ENCODE measurements around the gene KCNMA1.

KCNMA1 gene

GRCh38 chr10:77159538-77160110 lies 478.0 kb downstream of the KCNMA1 start:
- no peak for DNase-seq (ENCODE audit: low read depth, low spot score)

- DNase-seq (ENCODE audit: low read depth, low spot score) = no peak
These were observed 478.9 kb downstream of the KCNMA1 start for GRCh38 chr10:77158666-77159065.

- DNase-seq (ENCODE audit: low read depth, low spot score) = no peak
These were observed 480.2 kb downstream of the KCNMA1 start for GRCh38 chr10:77157248-77158019.

GRCh38 chr10:77156406-77156879 lies 481.2 kb downstream of the KCNMA1 start:
- no peak for DNase-seq (ENCODE audit: low read depth, low spot score)

- no peak for DNase-seq (ENCODE audit: low read depth, low spot score)
These were observed 485.4 kb downstream of the KCNMA1 start for GRCh38 chr10:77152256-77152655.

- no peak for DNase-seq (ENCODE audit: low read depth, low spot score)
These were observed 486.2 kb downstream of the KCNMA1 start for GRCh38 chr10:77151408-77151807.

- no peak for DNase-seq (ENCODE audit: low read depth, low spot score)
These were observed 487.9 kb downstream of the KCNMA1 start for GRCh38 chr10:77149706-77150105.

- DNase-seq (ENCODE audit: low read depth, low spot score) = no peak
These were observed 488.6 kb downstream of the KCNMA1 start for GRCh38 chr10:77149001-77149400.

GRCh38 chr10:77147871-77148270 lies 489.7 kb downstream of the KCNMA1 start:
- DNase-seq (ENCODE audit: low read depth, low spot score) = no peak

- DNase-seq (ENCODE audit: low read depth, low spot score) = no peak
These were observed 490.8 kb downstream of the KCNMA1 start for GRCh38 chr10:77146712-77147336.

GRCh38 chr10:77144656-77145055 lies 493.0 kb downstream of the KCNMA1 start:
- no peak for DNase-seq (ENCODE audit: low read depth, low spot score)

GRCh38 chr10:77139252-77140160 lies 498.1 kb downstream of the KCNMA1 start:
- no peak for DNase-seq (ENCODE audit: low read depth, low spot score)

- no peak for DNase-seq (ENCODE audit: low read depth, low spot score)
These were observed 499.1 kb downstream of the KCNMA1 start for GRCh38 chr10:77138541-77138940.

- no peak for DNase-seq (ENCODE audit: low read depth, low spot score)
These were observed 502.1 kb downstream of the KCNMA1 start for GRCh38 chr10:77135555-77135954.

- no peak for DNase-seq (ENCODE audit: low read depth, low spot score)
These were observed 506.4 kb downstream of the KCNMA1 start for GRCh38 chr10:77131214-77131613.

GRCh38 chr10:77127243-77127642 lies 510.4 kb downstream of the KCNMA1 start:
- no peak for DNase-seq (ENCODE audit: low read depth, low spot score)

- peak; percentile 24 for DNase-seq (ENCODE audit: low read depth, low spot score)
These were observed 512.4 kb downstream of the KCNMA1 start for GRCh38 chr10:77125231-77125630.

GRCh38 chr10:77123330-77123729 lies 514.3 kb downstream of the KCNMA1 start:
- DNase-seq (ENCODE audit: low read depth, low spot score) = no peak

GRCh38 chr10:77121829-77122228 lies 515.8 kb downstream of the KCNMA1 start:
- no peak for DNase-seq (ENCODE audit: low read depth, low spot score)

GRCh38 chr10:77120666-77121376 lies 516.8 kb downstream of the KCNMA1 start:
- DNase-seq (ENCODE audit: low read depth, low spot score) = no peak

- no peak for DNase-seq (ENCODE audit: low read depth, low spot score)
These were observed 517.6 kb downstream of the KCNMA1 start for GRCh38 chr10:77120012-77120411.

Measured in ELF-1 (cell line).